Astrocyte of the spinal cord (primary cell): Measurements from ENCODE around the gene LORICRIN.

Experiments
- DNase-seq: peaks from one replicate; pipeline ENCODE4 v3.0.0; 2011; ENCODE audit warnings: low read depth, low spot score
- H3K4me3 ChIP-seq: 2 replicates; pipeline ENCODE4 v1.5.1; 2011; ENCODE audit warnings: low read depth, mild to moderate bottlenecking, low read length, moderate library complexity
- CTCF ChIP-seq: IDR thresholded peaks from 2 replicates; pipeline ENCODE4 v1.5.1; 2012; ENCODE audit warnings: low read depth, mild to moderate bottlenecking, low read length, inconsistent platforms
- in situ Hi-C: cut with HindIII; loops from 2 replicates; pipeline ENCODE4 v1.10.0; 2017; ENCODE audit warnings: low sequenced_read_pairs

LORICRIN gene

DNA sequence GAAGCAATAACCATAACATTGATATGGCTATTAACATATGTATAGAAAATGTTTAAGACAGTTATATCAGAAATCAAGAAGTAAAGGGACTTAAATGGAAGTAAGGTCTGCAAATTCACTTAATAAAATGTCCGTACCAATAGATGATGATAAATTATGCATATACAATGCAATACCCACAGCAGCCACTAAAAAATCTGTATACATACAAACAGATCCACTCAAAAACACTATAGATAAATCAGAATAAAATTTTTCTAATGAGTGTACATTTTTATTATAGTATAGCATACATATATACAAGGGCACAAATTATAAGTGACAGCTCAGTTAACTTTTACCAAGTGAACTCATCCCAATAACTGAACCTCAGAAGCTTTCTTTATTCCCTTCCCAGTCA, 6.0 kb downstream of the LORICRIN start:
- no peak overlapping the region for H3K4me3 ChIP-seq
- DNase-seq: no peak
- TF ChIP-seq CTCF: no peak
- in situ Hi-C loops: no loop called here

GRCh38 chr1:153271711-153272110, 12.2 kb downstream of the LORICRIN start:
- no peak overlapping the region for H3K4me3 ChIP-seq
- in situ Hi-C loops: no loop called here
- DNase-seq: no peak
- TF ChIP-seq CTCF: no peak

DNA sequence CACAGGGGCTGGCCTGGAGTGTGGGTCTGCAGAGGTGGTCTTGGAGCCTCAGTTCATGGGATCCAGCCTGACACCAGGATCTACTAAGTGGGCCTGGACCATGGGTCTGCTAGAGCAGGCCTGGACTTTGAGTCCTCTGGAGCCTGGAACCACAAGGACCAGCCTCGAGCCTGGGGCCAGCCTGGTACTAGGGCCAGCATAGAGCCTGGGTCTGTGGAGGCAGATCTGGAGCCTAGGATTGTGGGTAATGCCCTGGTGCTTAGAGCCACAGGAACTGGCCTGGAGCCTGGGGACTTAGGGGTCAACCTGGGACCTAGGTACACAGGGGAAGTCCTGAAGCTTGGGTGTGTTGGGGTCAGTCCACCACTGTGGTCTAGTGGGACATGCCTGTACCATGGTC, 12.7 kb downstream of the LORICRIN start:
- TF ChIP-seq CTCF: no peak
- in situ Hi-C loops: no loop called here
- DNase-seq: no peak
- H3K4me3 ChIP-seq: no peak overlapping the region

DNA sequence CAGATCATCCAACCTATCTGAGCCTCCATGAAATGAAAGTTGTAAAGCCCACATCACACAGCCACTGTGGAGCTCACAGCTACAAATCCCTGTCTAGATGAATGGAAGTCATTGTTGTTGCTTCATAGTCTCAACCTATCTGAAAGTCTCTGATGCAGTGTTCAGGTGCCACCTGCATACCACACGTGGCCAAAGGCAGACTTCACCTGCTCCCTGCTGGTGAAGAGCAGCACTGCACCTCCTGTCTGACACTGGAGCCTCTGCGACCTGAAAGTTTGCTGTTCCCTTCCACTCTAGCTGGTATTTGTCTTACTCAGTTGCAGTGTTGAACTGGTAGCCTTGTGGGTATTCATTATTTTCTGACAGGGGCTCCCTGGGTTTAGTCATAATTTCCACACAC, 18.4 kb downstream of the LORICRIN start:
- TF ChIP-seq CTCF: peak; percentile 40
- DNase-seq: no peak
- in situ Hi-C loops: no loop called here
- no peak overlapping the region for H3K4me3 ChIP-seq

DNA sequence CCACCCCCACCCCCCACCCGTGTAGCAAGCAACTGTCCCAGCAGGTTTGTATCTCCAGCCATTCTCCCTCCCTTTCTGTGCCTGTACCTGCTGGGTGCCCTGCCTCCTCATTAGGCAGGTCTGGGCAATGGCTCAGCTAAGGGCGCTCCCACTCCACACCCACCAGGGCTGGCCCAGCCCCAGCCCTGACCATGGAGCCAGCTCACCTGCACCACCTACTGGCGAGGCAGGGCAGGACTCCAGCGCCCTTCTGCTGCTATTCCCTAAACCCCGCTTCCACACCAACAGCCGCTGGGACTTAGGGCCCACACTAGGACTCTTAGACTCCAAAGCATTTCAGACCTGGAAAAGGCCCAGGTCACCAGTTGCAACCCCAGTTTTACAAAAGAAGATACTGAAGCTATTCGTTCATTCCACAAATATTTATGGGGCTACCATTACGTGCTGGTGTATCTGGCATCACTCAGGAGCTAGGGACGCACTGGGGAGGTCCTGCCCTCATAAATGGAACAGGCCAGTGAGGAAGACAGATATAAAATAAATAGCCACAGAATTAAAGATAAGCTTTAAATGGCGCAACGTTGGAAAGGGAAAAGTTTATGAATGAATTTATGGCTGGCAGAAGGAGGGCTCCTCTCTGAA, 29.3 kb downstream of the LORICRIN start:
- in situ Hi-C loops: no loop called here
- H3K4me3 ChIP-seq: no peak overlapping the region
- peak; percentile 32 for TF ChIP-seq CTCF
- DNase-seq: no peak

DNA sequence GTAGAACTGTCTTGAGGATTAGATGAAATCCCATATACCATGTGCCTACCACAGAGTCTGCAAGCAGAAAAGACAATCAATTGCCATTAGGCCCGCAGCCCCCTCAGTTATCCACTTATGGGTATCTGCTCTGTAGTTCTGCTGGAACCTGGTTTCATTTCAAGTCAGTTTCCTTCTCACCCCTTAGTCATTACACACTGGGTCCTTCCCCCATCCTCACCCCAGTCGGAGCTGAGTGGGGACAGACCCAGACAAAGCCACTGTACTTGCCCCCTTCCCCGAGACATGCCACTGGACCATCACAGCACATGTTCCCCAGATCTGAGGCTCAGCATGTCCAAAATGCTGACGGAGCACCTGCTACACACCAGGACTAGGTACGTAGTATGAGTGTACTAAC, 32.0 kb downstream of the LORICRIN start:
- no peak overlapping the region for H3K4me3 ChIP-seq
- TF ChIP-seq CTCF: no peak
- in situ Hi-C loops: no loop called here
- DNase-seq: no peak

- in situ Hi-C loops: no loop called here
Observed at GRCh38 chr1:153292185-153292584, 32.7 kb downstream of the LORICRIN start.

More at GRCh38 chr1:153292185-153292584, 32.7 kb downstream of the LORICRIN start:
- H3K4me3 ChIP-seq: no peak overlapping the region
- DNase-seq: no peak
- no peak for TF ChIP-seq CTCF
